CD1c-positive myeloid dendritic cell (primary cell): ENCODE measurements around the gene BCL2L14.

Experiments used
- DNase-seq: peaks from one replicate; pipeline ENCODE4 v3.0.0-alpha.2; 2016; ENCODE audit errors: extremely low spot score

Gene BCL2L14

GRCh38 chr12:12070674-12071656, at the start of gene BCL2L14:
BCL2L14 (plus strand) TSS chr12:12070939; CDS start chr12:12079306, 8,367 bp downstream.
- no peak for DNase-seq

- DNase-seq = peak; percentile 67
Measured at GRCh38 chr12:12022306-12022936, 48.3 kb upstream of the BCL2L14 start.

- no peak for DNase-seq
Measured at GRCh38 chr12:12023456-12023855, 47.3 kb upstream of the BCL2L14 start.

- peak; percentile 49 for DNase-seq
Measured at GRCh38 chr12:12024911-12025682, 45.6 kb upstream of the BCL2L14 start.

- no peak for DNase-seq
Measured at GRCh38 chr12:12025799-12026386, 44.8 kb upstream of the BCL2L14 start.

- DNase-seq = no peak
Measured at GRCh38 chr12:12028668-12029402, 41.9 kb upstream of the BCL2L14 start.

GRCh38 chr12:12029653-12030052, 41.1 kb upstream of the BCL2L14 start:
- no peak for DNase-seq

- DNase-seq = no peak
Measured at GRCh38 chr12:12032260-12032791, 38.4 kb upstream of the BCL2L14 start.

GRCh38 chr12:12032851-12033797, 37.6 kb upstream of the BCL2L14 start:
- peak; percentile 77 for DNase-seq

GRCh38 chr12:12033824-12034223, 36.9 kb upstream of the BCL2L14 start:
- no peak for DNase-seq

- DNase-seq = no peak
Measured at GRCh38 chr12:12034344-12034743, 36.4 kb upstream of the BCL2L14 start.

- no peak for DNase-seq
Measured at GRCh38 chr12:12035229-12035628, 35.5 kb upstream of the BCL2L14 start.

GRCh38 chr12:12036901-12037300, 33.8 kb upstream of the BCL2L14 start:
- DNase-seq = no peak

GRCh38 chr12:12039897-12040296, 30.8 kb upstream of the BCL2L14 start:
- no peak for DNase-seq

GRCh38 chr12:12046401-12046800, 24.3 kb upstream of the BCL2L14 start:
- no peak for DNase-seq

- no peak for DNase-seq
Measured at GRCh38 chr12:12047682-12048081, 23.1 kb upstream of the BCL2L14 start.

- DNase-seq = no peak
Measured at GRCh38 chr12:12048266-12048665, 22.5 kb upstream of the BCL2L14 start.

GRCh38 chr12:12048714-12049113, 22.0 kb upstream of the BCL2L14 start:
- DNase-seq = no peak

GRCh38 chr12:12051668-12052067, 19.1 kb upstream of the BCL2L14 start:
- no peak for DNase-seq

- DNase-seq = no peak
Measured at GRCh38 chr12:12054993-12055392, 15.7 kb upstream of the BCL2L14 start.
